GM18873 (cell line): ENCODE measurements around the gene ARHGAP22.

ENCODE experiments used
- ATAC-seq: cut with Tn5 transposase; IDR thresholded peaks from one replicate; pipeline ENCODE4 v1.9.1; 2021; ENCODE audit warnings: mild to moderate bottlenecking, moderate library complexity, moderate number of reproducible peaks; ENCODE audit not compliant: unreplicated experiment, low FRiP score

Gene ARHGAP22

DNA sequence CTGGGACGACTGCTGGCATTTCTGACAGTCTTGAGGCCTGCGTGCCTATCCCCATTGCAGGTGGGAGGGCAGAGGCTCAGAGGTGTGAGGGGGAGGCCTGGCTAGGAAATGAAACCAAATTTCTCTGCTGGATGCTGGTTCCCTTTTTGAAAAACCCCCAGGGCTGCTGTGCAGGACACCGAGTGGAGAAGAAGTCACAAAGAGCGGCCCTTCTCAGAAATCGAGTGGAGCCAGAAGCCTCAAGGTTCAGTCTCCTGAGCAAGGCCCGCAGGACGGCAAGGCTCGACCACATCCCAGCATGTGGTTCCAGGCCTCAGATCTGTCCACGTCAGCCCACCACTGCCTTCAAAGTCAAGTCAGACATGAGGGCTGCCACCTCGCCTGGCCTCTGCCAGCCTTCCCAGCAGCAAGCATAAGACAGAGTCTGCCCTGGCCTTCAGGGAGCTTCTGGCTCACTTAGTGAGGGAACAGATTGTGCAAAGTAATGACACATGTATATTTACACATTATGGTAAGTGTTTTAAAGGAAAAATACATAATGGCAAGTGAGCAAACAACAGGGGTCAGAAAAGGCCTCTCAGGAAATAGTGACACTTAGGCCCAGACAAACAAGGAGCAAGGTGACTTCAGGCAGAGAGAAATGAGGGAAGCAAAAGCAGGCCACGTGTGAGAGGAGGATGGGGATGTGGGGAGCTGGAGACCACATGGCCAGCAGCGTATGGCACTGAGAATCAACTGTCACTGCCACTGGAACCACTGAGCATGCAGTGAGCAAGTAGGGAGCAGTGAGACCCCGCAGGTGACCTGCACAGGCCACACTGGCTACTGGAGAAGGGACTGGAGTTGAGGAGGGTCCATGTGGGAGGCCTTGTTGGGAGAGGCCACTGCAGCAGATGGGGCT lies 86.7 kb downstream of the ARHGAP22 start:
- ATAC-seq: no peak

GRCh38 chr10:48517482-48517881 lies 87.4 kb downstream of the ARHGAP22 start:
- no peak for ATAC-seq

DNA sequence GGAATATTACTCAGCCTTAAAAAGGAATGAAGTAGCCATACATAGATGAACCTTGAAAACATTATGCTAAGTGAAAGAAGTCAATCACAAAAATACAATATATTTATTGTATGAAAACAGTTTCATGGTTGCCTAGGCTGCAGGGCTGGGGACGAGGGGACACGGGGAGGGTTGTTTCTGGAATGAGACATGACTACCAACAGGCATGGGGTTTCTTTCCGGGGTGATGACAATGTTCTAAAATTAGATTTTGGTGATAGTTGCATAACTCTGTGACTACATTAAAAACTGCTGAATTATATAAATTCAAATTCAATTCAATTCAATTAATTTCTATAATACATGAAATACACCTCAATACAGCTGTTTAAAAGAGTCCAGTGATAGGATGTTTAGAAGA lies 88.0 kb downstream of the ARHGAP22 start:
- no peak for ATAC-seq

DNA sequence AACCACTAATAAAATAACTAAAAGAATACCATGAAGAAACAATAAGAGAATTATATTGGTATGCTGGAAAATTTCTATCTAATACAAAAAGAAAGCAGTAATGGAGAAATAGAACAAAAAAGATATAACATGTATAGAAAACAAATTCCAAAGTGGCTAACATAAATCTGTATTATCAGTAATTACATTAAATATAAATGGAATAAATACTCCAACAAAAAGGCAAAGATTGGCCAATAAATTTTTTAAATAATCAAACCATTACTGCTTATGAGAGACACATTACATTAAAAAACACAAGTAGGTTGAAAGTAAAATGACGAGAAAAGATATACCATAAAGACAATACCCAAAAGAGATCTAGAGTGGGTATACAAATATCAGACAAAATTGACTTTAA lies 90.0 kb downstream of the ARHGAP22 start:
- no peak for ATAC-seq

- ATAC-seq: no peak
Measured at GRCh38 chr10:48514255-48514654, 90.6 kb downstream of the ARHGAP22 start.

GRCh38 chr10:48512861-48513260 lies 92.0 kb downstream of the ARHGAP22 start:
- no peak for ATAC-seq

DNA sequence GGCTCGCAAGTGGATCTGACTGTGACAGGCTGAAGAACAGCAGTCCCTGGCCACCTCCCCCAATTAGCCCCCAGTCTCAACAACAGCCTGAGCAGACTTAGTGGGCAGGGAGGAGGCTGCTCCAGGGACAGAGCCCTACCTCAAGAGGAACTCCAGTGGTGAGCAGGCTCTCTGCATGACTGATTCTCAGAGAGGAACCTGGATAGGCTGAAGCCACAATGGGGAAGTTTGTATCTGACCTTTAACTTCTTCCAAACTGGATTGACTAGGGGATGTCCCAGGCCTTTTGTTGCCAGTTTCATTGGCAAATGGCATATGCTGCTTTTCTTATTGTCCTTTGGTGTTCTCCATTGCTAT lies 93.0 kb downstream of the ARHGAP22 start:
- no peak for ATAC-seq

DNA sequence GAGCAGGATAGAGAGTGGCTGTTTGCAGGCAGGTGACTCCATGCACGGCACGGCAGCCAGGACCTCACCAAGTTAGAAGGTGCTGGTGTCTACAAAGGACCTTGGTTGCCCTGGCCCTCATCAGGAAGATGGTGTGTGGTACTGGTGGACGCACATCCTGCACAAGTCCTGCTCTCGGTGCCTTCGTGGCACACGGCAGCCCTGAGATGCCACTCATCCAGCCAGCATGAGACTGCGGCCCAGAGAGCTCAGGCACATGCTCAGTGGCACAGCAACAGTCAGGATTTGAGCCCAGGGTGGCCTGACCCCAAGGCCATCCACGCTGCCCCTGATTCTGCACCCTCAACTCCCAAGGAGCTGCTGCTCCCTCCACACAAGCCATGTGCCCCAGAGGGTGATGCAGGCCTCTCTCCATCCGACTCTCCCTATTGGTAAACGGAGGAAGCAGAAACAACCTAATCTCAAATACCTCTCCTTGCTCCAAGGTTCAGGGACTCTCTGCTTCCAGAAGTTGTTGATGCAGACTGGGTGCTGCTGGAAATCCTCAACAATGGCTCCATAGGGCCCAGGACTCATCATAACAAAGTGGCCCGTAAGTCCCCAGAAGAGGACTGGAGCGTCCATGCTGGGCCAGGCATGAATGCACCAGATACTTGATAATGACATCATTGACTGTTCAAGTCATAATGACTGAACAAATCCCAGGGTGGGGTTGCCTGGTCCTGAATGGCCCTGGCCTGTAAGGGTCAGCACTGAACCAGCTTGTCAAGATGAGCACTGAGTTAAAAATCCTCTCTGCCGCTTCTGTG lies 93.6 kb downstream of the ARHGAP22 start:
- no peak for ATAC-seq

- no peak for ATAC-seq
Measured at GRCh38 chr10:48509974-48510692, 94.7 kb downstream of the ARHGAP22 start.

- no peak for ATAC-seq
Measured at GRCh38 chr10:48508791-48509772, 95.8 kb downstream of the ARHGAP22 start.

DNA sequence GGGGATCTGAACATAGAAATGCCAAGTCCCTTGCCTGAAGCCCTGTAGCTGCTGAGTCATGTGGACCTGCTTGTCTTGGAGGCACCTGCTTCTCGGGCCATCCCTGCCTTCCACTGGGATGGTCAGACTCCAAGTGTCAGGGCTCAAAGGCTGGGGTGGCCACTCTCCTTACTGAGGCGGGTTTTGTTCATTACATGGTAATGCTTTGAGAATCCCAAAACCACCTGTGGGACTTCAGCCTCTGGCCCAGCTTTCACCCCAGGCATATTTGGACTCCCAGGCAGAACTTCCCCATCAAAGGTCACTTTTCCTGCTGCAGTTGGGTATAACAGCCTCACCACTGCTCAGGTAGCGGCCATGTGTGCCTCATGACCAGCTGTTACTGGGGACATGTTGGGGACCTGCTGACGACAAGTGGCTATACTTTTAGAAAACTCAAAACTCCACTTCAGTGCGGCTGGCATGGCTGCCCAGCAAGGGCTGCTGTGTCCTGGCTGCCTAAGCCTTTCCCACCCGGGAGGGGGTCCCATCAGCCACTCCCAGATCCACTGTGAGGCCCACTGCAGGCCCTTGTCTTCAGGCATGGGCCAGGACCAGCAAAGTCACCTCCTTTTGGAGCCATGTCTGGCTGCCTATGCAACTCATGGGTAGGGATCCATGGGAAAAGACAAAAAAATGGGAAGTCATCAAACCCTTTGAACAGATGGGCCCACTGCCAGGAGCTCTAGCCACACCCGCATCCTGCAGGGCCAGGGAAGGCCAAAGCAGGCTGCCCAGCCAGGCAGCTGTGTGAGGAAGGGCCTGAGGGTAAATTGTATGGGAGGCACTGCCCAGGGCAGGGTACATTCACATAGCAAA lies 96.7 kb downstream of the ARHGAP22 start:
- no peak for ATAC-seq

GRCh38 chr10:48507494-48507893 lies 97.4 kb downstream of the ARHGAP22 start:
- no peak for ATAC-seq

- no peak for ATAC-seq
Measured at GRCh38 chr10:48506147-48506917, 98.5 kb downstream of the ARHGAP22 start.

DNA sequence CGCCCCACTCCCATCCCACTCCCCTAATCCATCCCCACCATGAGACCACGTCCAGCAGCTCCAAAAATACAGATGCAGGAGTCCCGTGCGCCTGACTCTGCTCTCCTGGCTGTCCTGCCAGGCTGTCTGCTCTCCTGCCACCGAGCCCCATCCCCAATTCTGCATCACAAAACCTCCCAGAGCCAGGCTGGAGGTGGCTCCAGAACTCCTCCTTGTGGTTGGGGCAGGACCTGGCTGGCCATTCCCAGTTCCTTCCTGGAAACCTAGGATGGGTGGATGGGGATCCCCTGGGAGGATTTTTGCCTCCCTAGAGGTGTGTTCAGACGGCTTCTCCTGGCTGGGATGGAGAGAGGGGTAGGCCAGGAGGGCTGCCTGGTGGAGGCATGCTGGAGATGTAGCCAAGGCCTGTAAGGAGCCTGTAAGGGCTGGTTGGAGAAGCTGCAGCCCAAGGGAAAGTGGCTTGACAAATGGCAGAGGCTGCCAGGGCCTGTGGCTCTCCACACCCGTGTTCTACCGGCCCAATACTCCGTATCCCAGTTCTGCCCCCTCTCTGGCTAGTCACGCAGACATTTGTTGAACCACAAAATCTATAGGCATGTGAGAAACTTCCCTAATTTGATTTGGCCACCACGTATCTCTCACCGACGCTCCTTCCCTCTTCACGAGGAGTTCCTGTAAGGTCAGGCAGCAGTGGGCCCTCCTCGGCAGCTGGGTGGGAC lies 99.3 kb downstream of the ARHGAP22 start:
- no peak for ATAC-seq

DNA sequence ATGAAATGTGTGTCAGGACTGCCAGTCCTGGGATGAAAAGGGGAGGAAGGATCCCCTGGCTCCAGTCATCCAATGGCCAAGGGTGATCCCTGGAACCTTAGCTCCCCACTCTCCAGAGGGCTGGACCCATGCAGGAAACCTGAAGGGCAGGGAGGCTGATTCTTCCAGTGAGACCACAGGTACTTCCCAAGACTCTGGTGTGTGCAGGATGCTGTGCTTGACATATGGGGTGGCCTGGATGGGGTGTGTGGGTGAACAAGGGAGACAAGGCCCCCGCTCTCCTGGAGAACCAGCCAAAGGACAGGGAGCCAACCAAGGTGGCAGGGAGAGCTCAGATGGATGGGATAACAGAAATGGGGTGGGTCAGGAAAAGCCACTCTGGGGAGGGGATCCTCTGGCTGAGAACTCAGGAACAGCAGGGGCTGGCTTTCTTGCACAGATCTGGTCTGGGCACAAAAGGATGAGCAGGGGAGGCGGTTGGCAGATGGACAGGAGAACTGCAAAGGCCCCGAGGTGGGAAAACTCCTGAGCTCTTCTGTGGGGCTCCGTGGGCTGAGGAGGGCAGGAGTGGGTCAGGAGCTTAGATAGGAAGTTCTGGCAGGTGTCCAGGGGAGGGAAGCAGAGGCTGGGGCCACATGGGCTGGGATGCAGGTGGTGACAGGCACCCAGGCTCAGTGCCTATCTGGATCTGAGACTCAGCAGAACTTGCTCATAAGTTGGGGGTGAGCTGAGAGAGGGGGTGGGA lies 100.6 kb downstream of the ARHGAP22 start:
- no peak for ATAC-seq

DNA sequence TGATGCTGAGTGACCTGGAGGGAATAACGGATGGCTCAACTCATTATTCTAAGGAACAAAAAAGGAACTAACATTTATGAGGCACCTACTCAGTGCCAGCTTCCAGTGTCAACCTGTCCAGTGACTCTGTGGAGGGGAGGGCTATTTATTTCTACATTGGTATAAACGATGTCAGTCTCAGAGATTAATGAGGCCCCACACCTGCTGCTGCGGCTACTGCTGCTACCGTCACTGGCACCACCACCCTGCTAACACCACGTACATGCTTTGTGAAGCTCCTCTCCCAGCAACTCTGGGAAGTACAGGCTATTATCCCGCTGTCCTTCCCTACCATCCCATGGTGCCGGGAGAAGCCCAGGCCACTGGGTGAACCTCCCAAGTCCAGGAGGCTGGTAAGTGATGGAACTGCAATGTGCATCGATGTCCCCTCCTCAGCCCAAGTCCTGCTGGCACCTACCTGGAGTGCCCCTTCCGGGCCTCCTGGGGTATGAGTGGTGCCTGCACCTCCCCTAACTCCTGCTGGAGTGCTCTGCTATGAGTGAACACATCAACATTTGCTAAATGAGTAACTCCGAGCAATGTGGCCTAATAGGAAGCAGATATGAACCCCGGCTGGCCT lies 101.5 kb downstream of the ARHGAP22 start:
- ATAC-seq: no peak
